ENCODE measurements around the gene STARD3. TPM values are rescaled to one million over a fixed set of nuclear protein-coding genes. Genes with fewer than 3 reads are reported as not detected.

STARD3 gene
- total and polyA plus RNA-seq, 2 experiments from 2014 or later, result 61.6 to 90.3 TPM

DNA sequence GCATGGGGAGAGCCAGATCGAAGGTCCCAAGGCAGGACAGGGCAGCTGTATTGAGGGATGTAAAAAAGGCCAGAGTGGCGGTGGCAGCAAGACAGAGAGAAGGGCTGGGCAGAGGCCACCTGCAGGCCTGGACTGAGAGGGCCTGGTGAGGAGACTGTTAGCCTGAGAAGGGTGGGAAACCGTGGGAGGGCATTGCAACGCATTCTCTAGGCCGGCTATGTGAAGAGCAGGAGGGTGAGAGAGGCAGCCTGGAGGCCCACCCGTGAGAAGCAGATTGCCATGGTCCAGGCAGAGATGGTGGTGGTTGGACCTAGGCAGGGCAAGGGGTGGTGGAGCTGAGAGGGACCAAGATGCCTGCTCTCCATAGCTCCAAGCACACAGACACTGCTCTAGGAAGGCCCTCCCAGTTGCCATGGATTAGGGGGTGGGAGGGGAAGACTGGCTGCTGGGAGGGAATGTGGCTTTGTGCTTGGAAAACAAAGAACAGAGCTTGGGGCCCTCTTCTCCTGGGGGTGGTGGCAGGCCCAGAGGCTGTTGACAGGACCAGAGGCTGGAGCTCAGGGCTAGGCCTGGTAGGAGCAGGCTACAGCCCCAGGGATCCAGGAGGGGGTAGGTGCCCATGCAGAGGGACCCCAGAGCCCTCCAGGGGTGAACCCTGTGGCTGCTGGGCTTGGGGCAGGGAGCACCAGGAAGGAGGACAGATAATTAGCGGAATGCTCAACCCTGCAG, 15.8 kb downstream of the STARD3 start:
- DNase-seq (ENCODE audit: low spot score), result peak; percentile 38

DNA sequence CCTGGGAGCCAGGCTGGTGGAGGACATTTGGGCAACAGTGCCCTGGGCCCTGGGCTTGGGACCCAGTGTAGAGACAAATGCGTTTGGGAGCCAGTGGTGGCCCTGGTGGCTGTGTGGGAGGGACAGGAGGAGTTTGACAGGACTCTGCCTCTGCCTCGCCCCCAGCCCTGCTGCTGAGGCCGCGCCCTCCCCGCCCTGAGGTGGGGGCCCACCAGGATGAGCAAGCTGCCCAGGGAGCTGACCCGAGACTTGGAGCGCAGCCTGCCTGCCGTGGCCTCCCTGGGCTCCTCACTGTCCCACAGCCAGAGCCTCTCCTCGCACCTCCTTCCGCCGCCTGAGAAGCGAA, 16.3 kb downstream of the STARD3 start:
- H3K9me2 ChIP-seq (replicated peaks; ENCODE audit: insufficient read depth), result no peaks in the 10 kb centered on the region
- peaks cover 27% of the 10 kb centered on the region for H3K4me1 ChIP-seq (ENCODE audit: insufficient read depth)
- H3K4me3 ChIP-seq, result no peak overlapping the region
- H3K27me3 ChIP-seq, result no peaks in the 10 kb centered on the region
- no peak for TF ChIP-seq EZH2phosphoT487 (IDR thresholded peaks at IDR 0.05; ENCODE audit: low read depth, severe bottlenecking, unreplicated experiment)
- TF ChIP-seq EZH2 (IDR thresholded peaks at IDR 0.05; ENCODE audit: borderline replicate concordance), result no peak
- TF ChIP-seq CTCF (IDR thresholded peaks at IDR 0.05; ENCODE audit: poor library complexity), result no peak
- H3K36me3 ChIP-seq (replicated peaks; ENCODE audit: insufficient read depth, low read depth), result no peaks in the 10 kb centered on the region
- H4K20me1 ChIP-seq (ENCODE audit: insufficient read depth, poor library complexity, severe bottlenecking), result no peaks in the 10 kb centered on the region
- no peak overlapping the region for H2AFZ ChIP-seq
- WGBS (ENCODE audit: low lambda C conversion rate, missing lambda C conversion rate), result 78% methylated on average over 12 of the region's 12 CpGs
- H3K27ac ChIP-seq, result peak overlapping the region; percentile 86
- H3K79me2 ChIP-seq, result peaks cover 42% of the 10 kb centered on the region
- peak overlapping the region; percentile 21 for H3K4me2 ChIP-seq
- no peak for DNase-seq (ENCODE audit: low spot score)
- no peaks in the 10 kb centered on the region for H3K9me3 ChIP-seq (ENCODE audit: low read depth)

More for the DNA sequence above, 15.8 kb downstream of the STARD3 start:
- H3K79me2 ChIP-seq, result peaks cover 46% of the 10 kb centered on the region
- H3K4me2 ChIP-seq, result peak overlapping the region; percentile 21
- H3K9me3 ChIP-seq (ENCODE audit: low read depth), result no peaks in the 10 kb centered on the region
- no peaks in the 10 kb centered on the region for H3K27me3 ChIP-seq
- 30% methylated on average over 7 of the region's 7 CpGs for WGBS (ENCODE audit: low lambda C conversion rate, missing lambda C conversion rate)
- no peak overlapping the region for H2AFZ ChIP-seq
- H3K36me3 ChIP-seq (replicated peaks; ENCODE audit: insufficient read depth, low read depth), result no peaks in the 10 kb centered on the region
- no peaks in the 10 kb centered on the region for H3K9me2 ChIP-seq (replicated peaks; ENCODE audit: insufficient read depth)
- H4K20me1 ChIP-seq (ENCODE audit: insufficient read depth, poor library complexity, severe bottlenecking), result no peaks in the 10 kb centered on the region
- peaks cover 27% of the 10 kb centered on the region for H3K4me1 ChIP-seq (ENCODE audit: insufficient read depth)
- TF ChIP-seq EZH2 (IDR thresholded peaks at IDR 0.05; ENCODE audit: borderline replicate concordance) (no peak), CTCF (IDR thresholded peaks at IDR 0.05; ENCODE audit: poor library complexity) (no peak), EZH2phosphoT487 (IDR thresholded peaks at IDR 0.05; ENCODE audit: low read depth, severe bottlenecking, unreplicated experiment) (no peak)
- H3K27ac ChIP-seq, result peak overlapping the region; percentile 86
- H3K4me3 ChIP-seq, result no peak overlapping the region

GRCh38 chr17:39653662-39654331, 16.9 kb downstream of the STARD3 start:
- H3K79me2 ChIP-seq, result peaks cover 37% of the 10 kb centered on the region
- H3K9me2 ChIP-seq (replicated peaks; ENCODE audit: insufficient read depth), result no peaks in the 10 kb centered on the region
- H3K36me3 ChIP-seq (replicated peaks; ENCODE audit: insufficient read depth, low read depth), result no peaks in the 10 kb centered on the region
- H3K4me1 ChIP-seq (ENCODE audit: insufficient read depth), result peaks cover 27% of the 10 kb centered on the region
- DNase-seq (ENCODE audit: low spot score), result peak; percentile 54
- H2AFZ ChIP-seq, result no peak overlapping the region
- H4K20me1 ChIP-seq (ENCODE audit: insufficient read depth, poor library complexity, severe bottlenecking), result no peaks in the 10 kb centered on the region
- TF ChIP-seq EZH2phosphoT487 (IDR thresholded peaks at IDR 0.05; ENCODE audit: low read depth, severe bottlenecking, unreplicated experiment) (no peak), EZH2 (IDR thresholded peaks at IDR 0.05; ENCODE audit: borderline replicate concordance) (no peak), CTCF (IDR thresholded peaks at IDR 0.05; ENCODE audit: poor library complexity) (peak; percentile 63)
- 81% methylated on average over 14 of the region's 14 CpGs for WGBS (ENCODE audit: low lambda C conversion rate, missing lambda C conversion rate)
- no peaks in the 10 kb centered on the region for H3K9me3 ChIP-seq (ENCODE audit: low read depth)
- no peak overlapping the region for H3K4me3 ChIP-seq
- H3K4me2 ChIP-seq, result peak overlapping the region; percentile 21
- peak overlapping the region; percentile 86 for H3K27ac ChIP-seq
- H3K27me3 ChIP-seq, result no peaks in the 10 kb centered on the region

All from hepatocyte (in vitro differentiated cells).